ENCODE results near the gene THSD4.

- TF ChIP-seq CTCF (IDR thresholded peaks at IDR 0.05; ENCODE audit: low read length) (no peak), EZH2 (IDR thresholded peaks at IDR 0.05; ENCODE audit: borderline replicate concordance, low read length) (no peak)
These were observed 79.0 kb downstream of the THSD4 start for GRCh38 chr15:71194286-71194685.
